ENCODE data around the gene TAOK3.

GRCh38 chr12:118237052-118237665, 135.5 kb downstream of the TAOK3 start:
- TF ChIP-seq CTCF (IDR thresholded peaks at IDR 0.05; ENCODE audit: low read length) (no peak), EZH2 (IDR thresholded peaks at IDR 0.05; ENCODE audit: borderline replicate concordance, low read length) (no peak)

Data from OCI-LY1 (cell line).